ENCODE data around the gene SOS1. TPM values are rescaled to one million over a fixed set of nuclear protein-coding genes. Genes with fewer than 3 reads are reported as not detected.

SOS1 gene
- total and polyA plus RNA-seq, 2 of the 13 experiments (the other 11 are each of a cell fraction or from before 2014, with no cell fraction given) = 20.8 to 60.4 TPM

- TF ChIP-seq IKZF1 (IDR thresholded peaks at IDR 0.05) (no peak), ZNF720 (CRISPR knock-in tag; IDR thresholded peaks at IDR 0.05) (no peak), ZNF615 (CRISPR knock-in tag; IDR thresholded peaks at IDR 0.05; ENCODE audit: borderline replicate concordance) (no peak), ZNF766 (CRISPR knock-in tag; IDR thresholded peaks at IDR 0.05; ENCODE audit: borderline replicate concordance) (no peak), ZNF407 (CRISPR knock-in tag; IDR thresholded peaks at IDR 0.05; ENCODE audit: not compliant biosample characterization) (peak; percentile 77), ZBTB20 (CRISPR knock-in tag; IDR thresholded peaks at IDR 0.05; ENCODE audit: borderline replicate concordance, low read depth) (peak; percentile 93), ZNF800 (CRISPR knock-in tag; IDR thresholded peaks at IDR 0.05) (no peak), ZNF282 (IDR thresholded peaks at IDR 0.05; ENCODE audit: partially characterized antibody) (no peak), HOXD1 (CRISPR knock-in tag; IDR thresholded peaks at IDR 0.05) (peak; percentile 69; the same call in 1 of the 2 replicates), CENPT (CRISPR knock-in tag; IDR thresholded peaks at IDR 0.05; ENCODE audit: low read depth) (0 out of 2 replicates have a peak, but pooled peaks have one; percentile 68), MXD3 (CRISPR knock-in tag; IDR thresholded peaks at IDR 0.05) (peak; percentile 90), ZNF772 (CRISPR knock-in tag; IDR thresholded peaks at IDR 0.05) (peak; percentile 97), ZNF275 (CRISPR knock-in tag; IDR thresholded peaks at IDR 0.05; ENCODE audit: borderline replicate concordance) (peak; percentile 95), RNF219 (CRISPR knock-in tag; IDR thresholded peaks at IDR 0.05) (peak; percentile 90; the same call in 1 of the 2 replicates), SATB2 (CRISPR knock-in tag; IDR thresholded peaks at IDR 0.05) (no peak)
Observed at GRCh38 chr2:39120771-39121522, at the start of gene SOS1 (continued).

All from HepG2 (cell line).